ENCODE results near the gene ACBD6. TPM values are rescaled to one million over a fixed set of nuclear protein-coding genes. Genes with fewer than 3 reads are reported as not detected.

The ACBD6 gene
- total RNA-seq, 1 experiment from 2014 or later: 141 TPM

DNA sequence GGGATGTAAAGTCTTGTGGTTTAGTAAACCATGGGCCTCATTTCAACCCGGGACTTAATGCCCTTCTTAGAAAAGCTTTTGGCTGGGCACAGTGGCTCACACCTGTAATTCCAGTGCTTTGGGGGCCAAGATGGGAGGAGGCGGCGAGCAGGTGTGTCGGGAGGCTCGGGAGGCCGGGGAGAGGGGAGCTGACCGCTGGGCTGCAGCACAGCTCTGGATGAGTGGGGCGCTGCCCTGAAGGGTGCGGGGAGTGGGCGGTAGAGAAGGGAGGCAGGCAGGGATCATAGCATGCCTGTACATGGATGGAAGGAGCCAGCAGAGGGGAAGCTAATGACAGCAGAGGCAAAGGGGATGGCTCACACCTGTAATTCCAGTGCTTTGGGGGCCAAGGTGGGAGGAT is 241.3 kb downstream of the ACBD6 start:
- DNase-seq (ENCODE audit: extremely low read depth, low read depth): no peak

GRCh38 chr1:180260541-180260940 is 241.8 kb downstream of the ACBD6 start:
- DNase-seq (ENCODE audit: extremely low read depth, low read depth): no peak

- DNase-seq (ENCODE audit: extremely low read depth, low read depth): no peak
These were observed 242.7 kb downstream of the ACBD6 start for GRCh38 chr1:180259431-180260338.

GRCh38 chr1:180258935-180259334 is 243.4 kb downstream of the ACBD6 start:
- no peak for DNase-seq (ENCODE audit: extremely low read depth, low read depth)

GRCh38 chr1:180258290-180258689 is 244.1 kb downstream of the ACBD6 start:
- DNase-seq (ENCODE audit: extremely low read depth, low read depth): no peak

DNA sequence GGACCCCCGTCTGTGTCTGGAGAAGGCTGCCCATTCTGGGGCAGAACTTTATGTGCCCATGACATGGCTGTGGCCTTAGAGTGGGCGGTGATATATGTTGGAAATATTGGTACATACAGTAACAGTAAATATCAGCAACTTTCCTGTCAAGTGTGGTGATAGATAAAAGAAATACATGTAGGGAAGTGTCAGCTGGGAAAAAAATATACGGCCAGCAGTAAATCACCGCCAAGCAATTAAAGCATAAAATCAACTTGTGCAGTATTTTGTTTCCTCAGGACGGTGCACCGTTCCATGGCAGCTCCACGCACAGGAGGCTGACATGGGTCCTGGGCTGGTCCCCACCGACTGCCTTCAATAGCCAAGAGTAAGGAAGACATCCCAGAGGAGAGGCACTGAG is 244.9 kb downstream of the ACBD6 start:
- no peak for DNase-seq (ENCODE audit: extremely low read depth, low read depth)

- no peak for DNase-seq (ENCODE audit: extremely low read depth, low read depth)
These were observed 245.4 kb downstream of the ACBD6 start for GRCh38 chr1:180257028-180257386.

GRCh38 chr1:180256341-180257027 is 245.9 kb downstream of the ACBD6 start:
- DNase-seq (ENCODE audit: extremely low read depth, low read depth): no peak

DNA sequence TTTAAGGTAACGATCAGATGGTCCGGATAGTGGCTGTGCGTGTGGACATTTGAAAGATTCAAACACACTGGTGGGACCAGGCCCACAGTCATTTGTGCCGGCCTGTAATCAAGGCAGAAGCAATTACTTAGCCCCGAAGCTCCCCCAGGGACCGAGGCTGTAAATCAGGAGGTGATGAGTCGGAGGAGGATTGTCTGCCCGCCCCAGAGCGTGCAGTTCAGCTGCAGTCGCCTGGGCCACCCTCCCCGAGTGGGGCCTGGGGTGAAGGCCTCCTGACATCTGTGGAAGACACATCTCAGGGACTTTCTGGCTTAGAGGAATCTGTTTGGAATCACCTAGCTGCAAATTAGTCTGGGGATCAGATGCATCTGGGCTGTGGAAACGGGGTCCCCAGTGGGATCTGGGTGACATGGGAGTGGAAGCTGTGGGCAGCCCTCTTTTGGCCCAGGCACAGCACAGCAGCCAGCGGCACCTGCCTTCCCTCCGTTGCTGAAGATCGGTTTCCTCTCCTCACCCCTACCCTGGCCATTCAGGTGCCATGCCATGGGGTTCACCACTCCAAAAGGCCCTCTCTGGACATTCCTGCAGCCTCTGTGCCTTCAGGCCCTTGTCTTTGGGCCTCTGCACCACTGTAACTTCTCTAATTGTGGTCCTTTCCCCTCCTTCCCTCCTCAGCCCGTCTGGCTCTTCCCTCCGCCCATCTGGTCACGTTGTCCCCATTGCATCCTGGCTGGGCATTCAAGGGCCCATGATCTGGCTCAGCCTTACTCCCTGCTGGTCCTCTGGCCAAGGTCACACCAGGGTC is 246.6 kb downstream of the ACBD6 start:
- DNase-seq (ENCODE audit: extremely low read depth, low read depth): no peak

GRCh38 chr1:180254854-180255253 is 247.5 kb downstream of the ACBD6 start:
- no peak for DNase-seq (ENCODE audit: extremely low read depth, low read depth)

DNA sequence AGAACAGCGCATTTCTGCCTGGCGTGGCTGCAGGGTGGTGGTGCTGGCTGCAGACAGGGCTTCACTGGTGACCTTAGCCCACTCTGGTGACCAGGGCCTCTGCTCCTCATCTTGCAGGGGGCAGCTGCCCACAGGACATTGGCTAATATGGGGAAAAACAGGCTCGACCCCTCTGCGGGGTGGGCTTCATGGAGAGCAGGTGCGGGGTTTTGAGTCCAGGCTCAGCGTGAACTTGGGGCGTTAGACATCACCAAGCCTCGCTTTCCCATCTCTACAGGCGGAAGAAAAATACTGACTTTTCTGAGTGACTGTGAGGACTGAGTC is 247.9 kb downstream of the ACBD6 start:
- DNase-seq (ENCODE audit: extremely low read depth, low read depth): no peak

GRCh38 chr1:180253585-180254495 is 248.5 kb downstream of the ACBD6 start:
- DNase-seq (ENCODE audit: extremely low read depth, low read depth): no peak

GRCh38 chr1:180252638-180253536 is 249.5 kb downstream of the ACBD6 start:
- DNase-seq (ENCODE audit: extremely low read depth, low read depth): peak; percentile 78

DNA sequence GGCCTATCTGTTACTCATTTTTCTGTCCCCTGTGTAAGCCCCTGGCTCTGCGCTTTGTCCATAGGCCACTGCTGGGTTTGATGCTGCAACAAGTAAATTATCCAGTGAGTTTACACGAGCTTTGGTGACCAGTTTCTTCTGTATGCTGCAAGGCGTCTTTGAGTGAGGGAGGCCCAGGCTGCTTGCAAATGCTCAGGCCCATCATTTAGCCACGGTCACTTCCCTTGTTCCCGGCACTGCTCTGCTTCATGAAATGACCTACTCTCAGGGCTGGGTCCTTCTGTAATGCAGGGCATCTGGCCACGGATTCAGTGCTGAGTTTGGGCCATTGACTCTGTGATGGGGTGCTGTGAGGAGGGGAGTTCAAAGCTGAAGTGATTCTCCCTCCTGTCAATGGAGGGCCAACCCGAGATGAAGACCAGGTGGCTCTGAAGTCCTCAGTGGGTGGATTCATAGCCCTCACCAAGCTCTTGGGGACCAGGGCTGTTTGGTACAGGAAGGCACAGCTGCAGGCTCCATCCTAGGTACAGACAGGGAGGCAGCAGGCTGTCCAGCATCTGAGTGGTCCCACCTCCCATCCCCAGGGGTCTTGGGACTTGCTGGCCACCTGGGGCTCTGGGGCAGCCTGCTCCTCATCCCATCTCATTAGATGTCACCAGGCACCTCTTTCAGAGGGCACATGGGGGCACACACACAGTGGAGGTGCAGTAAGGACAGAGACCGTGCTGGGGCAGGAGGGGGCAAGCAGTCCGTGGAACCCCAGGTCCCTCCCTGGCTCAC is 250.7 kb downstream of the ACBD6 start:
- DNase-seq (ENCODE audit: extremely low read depth, low read depth): no peak

DNA sequence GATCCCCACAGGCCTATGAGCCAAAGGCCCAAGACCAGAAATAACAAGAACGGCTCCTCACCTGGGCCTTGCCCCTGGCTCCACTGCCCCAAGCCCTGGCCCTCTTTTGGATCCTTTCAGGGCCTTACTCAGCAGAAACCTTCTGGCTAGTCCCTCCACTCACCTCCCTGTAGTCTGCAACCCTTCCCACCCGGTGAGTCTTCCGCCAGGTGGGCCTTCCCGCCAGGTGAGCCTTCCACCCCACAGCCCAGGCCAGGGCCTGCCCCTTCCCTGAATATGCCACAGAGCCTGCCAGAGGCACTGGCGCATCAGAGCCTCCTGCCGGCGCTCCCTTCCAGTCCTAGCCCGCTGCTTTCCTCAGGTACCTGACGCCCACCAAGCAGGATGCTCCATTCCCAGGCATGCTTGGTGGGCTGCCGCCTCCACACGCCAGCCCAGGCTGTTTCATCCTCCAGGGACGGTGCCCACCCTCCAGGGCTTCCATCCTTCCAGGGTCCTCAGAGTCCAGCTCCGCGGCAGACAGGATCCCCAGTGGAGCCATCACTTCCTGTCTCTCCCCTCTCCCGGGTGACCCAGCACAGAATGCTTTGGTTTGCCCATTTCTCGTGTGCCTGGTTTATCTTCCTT is 251.4 kb downstream of the ACBD6 start:
- DNase-seq (ENCODE audit: extremely low read depth, low read depth): no peak

DNA sequence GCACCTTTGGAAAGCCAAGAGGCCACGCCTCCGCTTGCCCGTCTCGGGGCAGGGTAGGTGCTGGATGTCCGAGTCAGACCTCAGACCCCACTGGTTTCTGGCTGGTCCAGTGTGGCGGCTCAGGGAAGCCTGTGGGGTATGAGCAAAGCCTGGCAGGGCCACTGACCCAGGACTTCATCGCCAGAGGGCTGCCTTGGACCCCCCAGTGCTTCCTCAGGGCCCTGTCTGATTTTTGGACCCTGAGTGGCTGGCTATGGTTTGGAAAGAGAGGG is 251.9 kb downstream of the ACBD6 start:
- no peak for DNase-seq (ENCODE audit: extremely low read depth, low read depth)

DNA sequence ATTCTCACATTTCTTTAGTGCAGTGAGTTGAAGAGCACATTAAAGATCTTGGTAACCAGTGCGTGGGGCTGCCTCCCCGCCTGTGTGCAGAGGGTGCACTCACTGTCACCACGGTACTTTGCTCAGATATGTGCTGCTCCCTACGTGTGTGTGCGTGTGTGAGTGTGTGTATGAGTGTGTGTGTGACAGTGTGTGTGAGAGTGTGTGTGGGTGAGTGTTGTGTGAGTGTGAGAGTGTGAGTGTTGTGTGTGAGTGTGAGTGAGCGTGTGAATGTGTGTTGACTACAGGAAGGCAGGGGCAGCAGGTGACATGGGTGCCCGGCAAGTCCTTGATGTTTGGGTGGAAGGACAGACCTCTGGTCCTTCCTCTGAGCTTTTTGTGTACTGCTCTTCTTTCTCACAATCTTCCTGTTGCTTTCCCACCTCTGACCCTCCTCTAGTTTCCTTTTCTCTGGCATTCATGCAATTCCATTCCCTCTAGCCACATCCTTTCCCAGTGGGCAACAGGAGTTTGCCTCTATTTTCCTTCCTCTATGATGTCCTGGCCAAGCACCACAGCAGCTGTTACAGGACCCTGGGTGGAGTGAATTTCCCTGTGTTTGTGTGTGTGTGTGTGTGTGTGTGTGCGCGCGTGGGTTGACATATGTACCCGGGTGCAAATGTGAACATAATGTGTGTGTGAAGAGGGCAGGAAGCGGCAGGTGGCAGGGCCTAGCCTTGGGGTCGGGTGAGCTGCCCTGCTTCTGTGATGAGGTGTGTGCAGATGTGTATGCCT is 252.5 kb downstream of the ACBD6 start:
- DNase-seq (ENCODE audit: extremely low read depth, low read depth): no peak

Data from NCI-H460 (cell line).